Measurements from ENCODE around the gene KRR1. TPM values are rescaled to one million over a fixed set of nuclear protein-coding genes. Genes with fewer than 3 reads are reported as not detected.
"Not testable (repeated sequence)": the region's sequence is repeated elsewhere in the genome, so short reads cannot be mapped to it uniquely, and the experiment has no call there.

Gene KRR1
- polyA plus RNA-seq, 3 donors = 8.0 to 14.4 (median 9.0) TPM

- Mint-ChIP-seq H3K27me3 (ENCODE audit: low read depth in 3 of 3) (peaks cover 0 to 2% (median 0%) of the 10 kb centered on the region in 3 donors), H3K4me1 (peaks cover 28% of the 10 kb centered on the region), H3K36me3 (no peaks in the 10 kb centered on the region), H3K4me3 (peak overlapping the region in 1 of 2 donors; percentile 62), H3K9me3 (peaks cover 2 to 7% (median 6%) of the 10 kb centered on the region in 7 donors), H3K27ac (peak overlapping the region; percentile 68 to 92 (median 85))
- Histone ChIP-seq H3K4me2 (replicated peaks; ENCODE audit: extremely low read depth, low read length, poor library complexity, severe bottlenecking) (peak overlapping the region; percentile 45), H3K4me3 (replicated peaks in 1 of 3; ENCODE audit: low read depth in 2 of 3, low read length in 3 of 3) (no peak overlapping the region), H3K9ac (ENCODE audit: insufficient read depth, low read length, poor library complexity, severe bottlenecking) (no peak overlapping the region), H3K79me2 (ENCODE audit: insufficient read depth, low read length) (no peaks in the 10 kb centered on the region), H2AFZ (ENCODE audit: insufficient read depth, low read depth, low read length, poor library complexity, severe bottlenecking) (peak overlapping the region; percentile 71), H3K27me3 (ENCODE audit: control insufficient read depth in 2 of 2, insufficient read depth in 2 of 2, low read length in 2 of 2) (no peaks in the 10 kb centered on the region), H3K36me3 (replicated peaks in 1 of 2; ENCODE audit: control insufficient read depth in 1 of 2, insufficient read depth in 2 of 2, low read length in 2 of 2) (no peaks in the 10 kb centered on the region), H4K20me1 (ENCODE audit: insufficient read depth, low read length) (no peaks in the 10 kb centered on the region), H3K9me3 (replicated peaks in 1 of 2; ENCODE audit: control insufficient read depth in 1 of 2, insufficient read depth in 1 of 2, low read length in 2 of 2) (peaks cover 0 to 4% of the 10 kb centered on the region in 2 donors), H3K4me1 (ENCODE audit: control insufficient read depth in 1 of 2, insufficient read depth in 2 of 2, low read length in 2 of 2) (peaks cover 15 to 23% of the 10 kb centered on the region in 2 donors), H3K27ac (ENCODE audit: low read depth in 1 of 2, low read length in 2 of 2) (peak overlapping the region in 1 of 2 donors; percentile 59)
- intact Hi-C loops (cut with micrococcal nuclease) = loop anchor here in 1 of 2 donors (5.0 kb wide), 1 partner anchor 43 kb away; no protein-coding TSS in a partner anchor
- TF ChIP-seq, protein P1, sequence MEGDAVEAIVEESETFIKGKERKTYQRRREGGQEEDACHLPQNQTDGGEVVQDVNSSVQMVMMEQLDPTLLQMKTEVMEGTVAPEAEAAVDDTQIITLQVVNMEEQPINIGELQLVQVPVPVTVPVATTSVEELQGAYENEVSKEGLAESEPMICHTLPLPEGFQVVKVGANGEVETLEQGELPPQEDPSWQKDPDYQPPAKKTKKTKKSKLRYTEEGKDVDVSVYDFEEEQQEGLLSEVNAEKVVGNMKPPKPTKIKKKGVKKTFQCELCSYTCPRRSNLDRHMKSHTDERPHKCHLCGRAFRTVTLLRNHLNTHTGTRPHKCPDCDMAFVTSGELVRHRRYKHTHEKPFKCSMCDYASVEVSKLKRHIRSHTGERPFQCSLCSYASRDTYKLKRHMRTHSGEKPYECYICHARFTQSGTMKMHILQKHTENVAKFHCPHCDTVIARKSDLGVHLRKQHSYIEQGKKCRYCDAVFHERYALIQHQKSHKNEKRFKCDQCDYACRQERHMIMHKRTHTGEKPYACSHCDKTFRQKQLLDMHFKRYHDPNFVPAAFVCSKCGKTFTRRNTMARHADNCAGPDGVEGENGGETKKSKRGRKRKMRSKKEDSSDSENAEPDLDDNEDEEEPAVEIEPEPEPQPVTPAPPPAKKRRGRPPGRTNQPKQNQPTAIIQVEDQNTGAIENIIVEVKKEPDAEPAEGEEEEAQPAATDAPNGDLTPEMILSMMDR (IDR thresholded peaks at IDR 0.05) = no peak
- 18% methylated on average over 2 of the region's 6 CpGs for WGBS (ENCODE audit: insufficient coverage)
- peak; percentile 11 to 24 (median 12) for DNase-seq
Observed at GRCh38 chr12:75444429-75445136, 66.8 kb downstream of the KRR1 start.

DNA sequence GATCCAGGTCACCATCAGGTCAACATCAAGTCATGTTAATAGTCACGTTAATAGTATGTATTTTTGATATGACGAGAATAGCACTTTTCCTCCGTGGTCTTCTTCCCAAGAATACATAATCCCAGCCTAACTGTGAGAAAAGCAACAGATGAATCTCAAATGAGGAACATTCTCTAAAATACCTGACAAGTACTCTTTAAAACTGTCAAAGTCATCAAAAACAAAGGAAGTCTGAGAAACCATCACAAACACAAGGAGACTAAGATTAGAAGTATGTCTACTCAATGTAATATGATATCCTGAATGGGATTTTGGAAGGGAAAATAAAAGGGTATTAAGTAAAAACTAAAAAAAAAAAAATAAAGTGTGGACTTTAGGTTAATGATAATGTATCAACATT, 67.7 kb downstream of the KRR1 start:
- Mint-ChIP-seq H3K9me3 (peaks cover 2 to 7% (median 6%) of the 10 kb centered on the region in 7 donors), H3K4me1 (peaks cover 30% of the 10 kb centered on the region), H3K27ac (no peak overlapping the region), H3K36me3 (no peaks in the 10 kb centered on the region), H3K4me3 (no peak overlapping the region), H3K27me3 (ENCODE audit: low read depth in 3 of 3) (peaks cover 0 to 2% (median 0%) of the 10 kb centered on the region in 3 donors)
- no peak overlapping the region for H3K9ac ChIP-seq (ENCODE audit: insufficient read depth, low read length, poor library complexity, severe bottlenecking)
- no CpG with 5 or more reads among the region's 3 CpGs for WGBS (ENCODE audit: insufficient coverage)
- no peak overlapping the region for H3K4me2 ChIP-seq (replicated peaks; ENCODE audit: extremely low read depth, low read length, poor library complexity, severe bottlenecking)
- no peak overlapping the region for H2AFZ ChIP-seq (ENCODE audit: insufficient read depth, low read depth, low read length, poor library complexity, severe bottlenecking)
- intact Hi-C loops (cut with micrococcal nuclease) = loop anchor here in 1 of 2 donors (5.0 kb wide), 1 partner anchor 44 kb away; no protein-coding TSS in a partner anchor
- peaks cover 0 to 4% of the 10 kb centered on the region in 2 donors for H3K9me3 ChIP-seq (replicated peaks in 1 of 2; ENCODE audit: control insufficient read depth in 1 of 2, insufficient read depth in 1 of 2, low read length in 2 of 2)
- H4K20me1 ChIP-seq (ENCODE audit: insufficient read depth, low read length) = no peaks in the 10 kb centered on the region
- H3K4me1 ChIP-seq (ENCODE audit: control insufficient read depth in 1 of 2, insufficient read depth in 2 of 2, low read length in 2 of 2) = peaks cover 15 to 24% of the 10 kb centered on the region in 2 donors
- TF ChIP-seq, protein P1 (IDR thresholded peaks at IDR 0.05) = no peak
- no peak overlapping the region for H3K27ac ChIP-seq (ENCODE audit: low read depth in 1 of 2, low read length in 2 of 2)
- no peak overlapping the region for H3K4me3 ChIP-seq (replicated peaks in 1 of 3; ENCODE audit: low read depth in 2 of 3, low read length in 3 of 3)
- H3K27me3 ChIP-seq (ENCODE audit: control insufficient read depth in 2 of 2, insufficient read depth in 2 of 2, low read length in 2 of 2) = no peaks in the 10 kb centered on the region
- H3K79me2 ChIP-seq (ENCODE audit: insufficient read depth, low read length) = no peaks in the 10 kb centered on the region
- no peak for DNase-seq
- H3K36me3 ChIP-seq (replicated peaks in 1 of 2; ENCODE audit: control insufficient read depth in 1 of 2, insufficient read depth in 2 of 2, low read length in 2 of 2) = no peaks in the 10 kb centered on the region

- not testable (repeated sequence) for H3K27me3 ChIP-seq (ENCODE audit: control insufficient read depth in 2 of 2, insufficient read depth in 2 of 2, low read length in 2 of 2); H3K9me3 ChIP-seq (replicated peaks in 1 of 2; ENCODE audit: control insufficient read depth in 1 of 2, insufficient read depth in 1 of 2, low read length in 2 of 2); H4K20me1 ChIP-seq (ENCODE audit: insufficient read depth, low read length); H3K4me3 ChIP-seq (replicated peaks in 1 of 3; ENCODE audit: low read depth in 2 of 3, low read length in 3 of 3); H3K36me3 ChIP-seq (replicated peaks in 1 of 2; ENCODE audit: control insufficient read depth in 1 of 2, insufficient read depth in 2 of 2, low read length in 2 of 2); H3K36me3 Mint-ChIP-seq; DNase-seq; H3K27ac ChIP-seq (ENCODE audit: low read depth in 1 of 2, low read length in 2 of 2); H3K4me2 ChIP-seq (replicated peaks; ENCODE audit: extremely low read depth, low read length, poor library complexity, severe bottlenecking); H3K4me3 Mint-ChIP-seq; H3K27me3 Mint-ChIP-seq (ENCODE audit: low read depth in 3 of 3); H2AFZ ChIP-seq (ENCODE audit: insufficient read depth, low read depth, low read length, poor library complexity, severe bottlenecking); H3K9ac ChIP-seq (ENCODE audit: insufficient read depth, low read length, poor library complexity, severe bottlenecking); H3K27ac Mint-ChIP-seq; H3K9me3 Mint-ChIP-seq; H3K79me2 ChIP-seq (ENCODE audit: insufficient read depth, low read length)
- intact Hi-C loops (cut with micrococcal nuclease) = loop anchor here in 1 of 2 donors (5.0 kb wide), 1 partner anchor 45 kb away; no protein-coding TSS in a partner anchor
- H3K4me1 Mint-ChIP-seq = peaks cover 41% of the 10 kb centered on the region
- WGBS (ENCODE audit: insufficient coverage) = no CpG with 5 or more reads among the region's 3 CpGs
- H3K4me1 ChIP-seq (ENCODE audit: control insufficient read depth in 1 of 2, insufficient read depth in 2 of 2, low read length in 2 of 2) = peaks cover 25 to 36% of the 10 kb centered on the region in 2 donors
Observed at GRCh38 chr12:75442454-75442853, 69.0 kb downstream of the KRR1 start.

All from CD14-positive monocyte (primary cell).